Activated T-cell treated with anti-CD3 and anti-CD28 coated beads for 1 hour (primary cell): Measurements from ENCODE around the gene RUNDC3A.

Experiments used
- DNase-seq: peaks from one replicate; pipeline ENCODE4 v3.0.0-alpha.2; 2020; ENCODE audit warnings: low read depth

Gene RUNDC3A

DNA sequence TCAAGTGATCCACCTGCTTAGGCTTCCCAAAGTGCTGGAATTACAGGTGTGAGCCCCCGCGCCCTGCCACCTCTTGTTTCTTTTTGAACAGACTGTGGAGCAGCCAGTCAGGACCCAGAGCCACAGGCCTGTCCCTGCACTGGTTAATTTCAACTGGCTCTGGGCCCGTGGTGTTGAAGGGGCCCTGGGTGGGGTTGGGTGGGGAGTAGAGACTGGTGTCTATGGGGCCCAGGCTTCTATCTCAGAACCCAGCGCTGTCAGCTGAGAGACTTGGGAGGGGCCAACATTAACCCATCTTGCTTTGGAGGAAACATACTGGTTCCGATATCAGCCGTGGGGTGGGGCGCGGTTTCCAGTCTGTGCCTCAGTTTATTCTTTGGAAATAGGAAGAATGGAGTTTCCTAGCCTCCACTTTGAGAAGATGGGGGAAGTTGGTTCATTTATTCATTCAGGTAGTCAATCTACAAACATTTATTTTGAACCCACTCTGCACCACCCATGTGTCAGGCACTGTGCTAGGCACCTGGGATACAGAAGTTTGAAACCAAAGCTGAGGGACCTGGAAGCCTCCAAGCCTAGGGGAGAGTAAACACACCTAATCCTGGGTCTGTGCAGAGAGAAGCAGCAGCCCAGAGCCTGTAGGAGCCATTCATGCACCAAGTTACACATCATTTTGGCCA is 24.9 kb upstream of the RUNDC3A start:
- DNase-seq: no peak

DNA sequence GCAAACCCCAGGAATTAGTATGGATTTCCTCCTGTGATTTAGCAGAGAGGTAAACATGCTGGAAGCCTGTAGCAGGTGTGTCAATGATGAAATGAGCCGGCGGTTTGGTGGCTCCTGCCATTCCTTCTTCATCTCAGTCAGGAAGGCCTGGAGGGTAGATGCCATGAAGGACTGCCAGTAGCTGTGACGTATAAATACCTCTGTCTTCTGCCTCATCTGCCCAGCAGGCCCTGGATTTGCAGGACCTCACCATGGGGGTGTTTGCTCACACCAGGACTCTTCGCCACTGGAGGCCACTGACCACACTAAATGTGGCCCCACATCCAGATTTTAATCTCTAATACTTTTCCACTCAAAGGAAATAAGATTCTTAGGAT is 24.4 kb upstream of the RUNDC3A start:
- no peak for DNase-seq

DNA sequence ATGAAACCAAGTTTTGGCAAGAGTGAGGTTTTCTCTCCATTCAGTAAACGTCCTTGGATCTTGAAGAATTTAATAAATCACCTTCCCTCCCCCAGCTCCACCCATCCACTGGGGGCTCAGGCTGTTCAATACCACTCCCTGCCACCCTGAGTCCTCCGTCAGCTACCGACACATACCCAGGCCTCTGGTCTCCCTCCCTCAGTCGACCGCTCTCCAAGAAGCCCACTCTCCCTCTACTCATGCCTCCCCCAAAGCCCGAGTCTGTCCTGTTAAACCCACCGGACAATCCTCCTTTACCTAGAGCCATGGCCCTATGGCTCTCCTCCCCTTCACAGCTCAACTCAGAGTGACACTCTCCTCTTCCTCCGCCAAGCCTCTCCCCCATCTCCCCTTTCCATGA is 20.8 kb upstream of the RUNDC3A start:
- no peak for DNase-seq

DNA sequence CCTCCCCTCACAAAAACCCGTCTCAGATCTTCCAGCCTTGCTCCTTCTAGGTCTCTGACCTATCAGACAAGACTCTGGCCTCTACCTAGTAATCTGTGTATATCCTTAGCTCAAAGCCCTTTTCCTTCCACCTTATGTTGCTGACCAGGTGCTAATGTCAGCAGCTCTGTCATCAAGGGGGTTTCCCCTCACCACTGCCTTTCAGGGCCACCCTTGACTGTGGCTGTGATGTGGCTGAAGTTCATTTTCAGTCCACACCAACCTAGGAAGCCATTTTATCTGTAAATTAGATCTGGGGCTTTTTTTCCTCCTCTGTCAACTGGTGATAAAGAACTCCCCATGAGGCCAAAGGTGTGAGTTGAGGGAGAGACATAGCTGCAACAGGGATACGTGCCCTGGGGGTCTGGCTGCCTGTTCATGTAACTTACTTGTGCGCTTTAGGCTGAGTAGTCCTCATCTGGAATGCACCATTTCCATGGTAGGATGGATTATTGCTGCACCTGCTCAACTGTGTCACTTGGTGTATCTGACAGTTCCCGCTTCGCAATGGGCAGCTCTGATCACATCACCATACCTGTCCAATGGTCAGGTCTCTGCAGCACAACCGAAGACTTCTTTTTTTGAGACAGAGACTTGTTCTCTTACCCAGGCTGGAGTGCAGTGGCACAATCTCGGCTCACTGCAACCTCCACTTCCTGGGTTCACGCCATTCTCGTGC is 14.7 kb upstream of the RUNDC3A start:
- DNase-seq: no peak

DNA sequence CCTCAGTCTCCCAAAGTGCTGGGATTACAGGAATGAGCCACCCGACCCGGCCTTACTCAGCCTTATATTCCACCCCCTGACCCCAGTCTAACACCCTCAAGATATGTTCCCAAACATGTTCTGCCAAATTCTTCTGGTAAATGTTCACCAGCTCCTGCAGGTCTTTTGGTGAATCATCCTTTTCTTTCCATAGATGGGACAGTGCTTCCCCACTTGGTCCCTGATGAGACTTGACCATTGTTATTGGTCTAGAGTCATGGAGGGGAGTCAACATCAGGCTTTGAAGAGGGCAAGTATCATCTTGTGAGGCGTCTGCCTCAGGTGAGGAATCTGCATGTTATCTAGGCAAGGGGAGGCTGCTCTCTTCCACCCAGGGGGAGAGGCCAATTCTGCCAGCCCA is 10.4 kb upstream of the RUNDC3A start:
- DNase-seq: no peak

DNA sequence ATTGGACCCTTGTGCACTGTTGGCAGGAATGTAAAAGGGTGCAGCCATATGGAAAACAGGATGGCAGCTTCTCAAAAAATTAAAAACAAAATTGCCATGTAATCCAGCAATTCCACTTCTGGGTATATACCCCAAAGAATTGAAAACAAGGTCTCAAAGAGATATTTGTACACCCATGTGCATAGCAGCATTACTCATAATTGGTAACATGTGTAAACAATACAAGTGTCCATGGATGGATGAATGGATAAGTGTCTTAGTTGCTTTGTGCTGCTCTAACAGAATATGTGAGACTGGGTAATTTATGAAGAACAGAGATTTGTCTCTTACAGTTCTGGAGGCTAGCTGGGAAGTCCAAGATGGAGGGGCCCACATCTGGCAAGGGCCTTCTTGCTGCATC is 3.8 kb upstream of the RUNDC3A start:
- DNase-seq: no peak

DNA sequence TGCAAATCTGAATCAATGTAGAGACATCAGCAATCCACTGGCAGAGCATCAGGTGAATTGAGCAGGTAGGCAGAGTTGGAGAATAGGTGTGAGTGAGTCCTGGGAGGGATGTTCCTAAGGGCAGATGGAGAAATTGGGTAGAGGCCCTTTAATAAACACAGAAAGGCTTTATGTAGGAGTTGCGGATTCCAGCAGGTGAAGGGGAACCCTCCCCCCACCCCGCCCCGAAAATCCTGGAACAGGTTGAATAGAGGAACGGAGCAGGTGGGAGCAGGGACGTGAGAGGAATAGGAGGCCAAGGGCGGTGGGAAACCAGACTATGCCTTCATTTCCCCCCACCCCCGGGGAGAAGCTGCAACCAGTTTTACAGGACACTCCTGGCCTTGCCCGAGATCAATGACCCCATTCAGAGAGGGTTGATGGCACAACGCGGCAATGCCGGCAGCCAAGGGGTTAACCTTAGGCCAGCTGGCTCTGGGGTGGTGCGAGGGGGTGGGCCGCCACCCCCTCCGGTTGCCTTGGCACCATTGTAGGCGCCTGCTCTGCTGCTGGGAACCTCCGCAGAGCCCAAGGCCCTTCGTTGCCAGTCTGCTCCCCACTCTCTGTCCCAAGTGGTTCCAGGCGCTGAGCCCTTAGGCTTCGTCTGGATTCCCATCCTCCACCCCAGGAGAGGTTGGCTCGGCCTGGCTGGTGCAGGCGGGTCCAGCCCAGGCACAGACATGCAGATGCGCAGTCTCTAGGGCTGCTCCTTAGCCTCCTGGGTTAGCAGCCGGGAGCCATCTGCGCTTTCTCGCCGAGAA is 814 bp upstream of the RUNDC3A start:
- no peak for DNase-seq

DNA sequence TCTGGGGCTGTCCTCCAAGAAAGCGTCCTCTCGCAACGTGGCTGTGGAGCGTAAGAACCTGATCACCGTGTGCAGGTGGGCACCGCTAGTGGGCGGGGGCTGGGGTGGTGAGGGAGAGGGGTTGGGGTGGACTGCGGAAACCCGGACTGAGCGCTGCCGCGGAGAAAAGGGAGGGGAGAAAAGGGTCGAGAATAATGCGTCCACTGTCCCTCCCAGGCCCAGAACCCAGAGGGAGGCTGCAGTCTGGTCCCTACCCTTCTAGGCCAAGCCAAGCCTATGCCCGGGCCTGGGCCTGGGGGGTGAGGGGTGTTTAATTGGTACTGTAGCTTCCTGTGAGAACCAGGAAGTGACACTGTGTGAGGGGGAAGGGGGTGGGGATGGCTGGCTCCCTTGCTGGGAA is 464 bp downstream of the RUNDC3A start:
- DNase-seq: no peak

DNA sequence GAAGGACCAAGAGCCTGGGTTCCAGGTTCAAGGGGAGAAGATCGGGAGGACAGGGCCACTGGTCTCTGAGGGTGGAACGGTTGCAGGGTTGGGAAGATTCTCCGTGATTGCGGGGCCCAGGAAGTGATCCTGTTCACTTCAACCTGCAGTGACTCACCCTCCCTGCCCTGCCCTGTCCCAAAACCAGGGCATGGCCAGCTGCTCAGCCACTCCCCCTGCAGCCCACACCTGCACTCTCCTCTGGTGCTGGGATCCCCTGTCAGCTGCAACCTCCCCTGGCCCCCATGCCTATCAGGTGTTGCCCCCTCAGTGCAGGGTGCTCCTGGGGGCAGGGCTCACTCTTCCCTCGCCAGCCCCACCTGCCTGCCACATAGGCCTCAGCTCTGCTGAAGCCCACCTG is 1.1 kb downstream of the RUNDC3A start:
- no peak for DNase-seq

DNA sequence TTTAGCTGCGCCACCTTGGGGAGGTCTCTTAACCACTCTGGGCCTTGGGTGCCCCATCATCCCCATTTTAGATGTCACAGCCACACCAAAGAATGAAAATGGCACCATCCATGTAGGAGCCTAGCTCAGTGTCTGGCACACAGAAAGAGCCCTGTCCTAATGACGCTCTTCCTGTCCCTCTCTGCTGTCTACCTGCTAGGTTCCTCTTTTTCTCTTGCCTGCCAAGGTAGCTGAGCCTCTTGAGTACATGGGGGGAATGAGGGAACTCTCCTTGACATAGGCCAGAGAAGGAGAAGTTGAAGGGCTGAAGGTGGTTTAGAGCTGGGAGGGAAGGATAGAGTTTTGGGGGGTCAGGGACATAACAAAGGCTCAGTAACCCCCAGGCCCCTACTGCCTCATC is 1.8 kb downstream of the RUNDC3A start:
- no peak for DNase-seq

DNA sequence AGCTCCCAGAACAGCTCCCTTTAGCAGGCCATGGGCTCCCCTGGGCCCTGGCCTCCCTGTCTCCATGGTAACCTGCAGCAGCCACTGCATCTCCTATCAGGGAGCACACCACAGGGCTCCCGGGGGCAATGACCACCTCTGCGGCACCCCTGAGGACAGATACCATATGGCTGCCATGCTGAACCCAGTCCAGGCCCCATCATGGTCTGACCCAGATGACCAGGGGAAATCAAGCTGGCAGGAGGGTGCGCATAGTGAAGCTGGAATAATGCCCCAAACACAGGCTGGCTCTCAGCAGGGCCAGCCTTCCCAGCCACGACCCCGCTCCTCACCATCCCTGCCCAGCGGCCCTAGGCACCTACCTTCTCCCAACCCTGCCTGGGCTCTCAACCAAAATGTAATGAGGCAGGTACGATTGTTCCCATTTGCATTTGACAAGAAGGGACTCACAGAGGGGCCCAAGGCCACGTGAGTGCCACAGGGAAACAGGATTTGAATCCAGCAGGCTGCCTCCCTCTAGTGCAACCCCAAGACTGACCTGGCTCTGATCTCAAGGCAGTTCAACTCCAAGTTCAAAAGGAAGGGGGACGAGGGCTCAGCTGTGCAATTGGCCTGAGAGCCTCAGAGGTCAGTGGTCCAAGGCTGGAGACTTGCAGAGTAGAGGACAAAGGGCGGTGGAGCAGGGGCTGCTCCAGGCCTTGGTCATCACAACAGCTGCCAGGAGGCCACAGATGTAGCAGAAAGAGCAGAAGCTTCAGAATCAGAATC is 2.4 kb downstream of the RUNDC3A start:
- DNase-seq: no peak

DNA sequence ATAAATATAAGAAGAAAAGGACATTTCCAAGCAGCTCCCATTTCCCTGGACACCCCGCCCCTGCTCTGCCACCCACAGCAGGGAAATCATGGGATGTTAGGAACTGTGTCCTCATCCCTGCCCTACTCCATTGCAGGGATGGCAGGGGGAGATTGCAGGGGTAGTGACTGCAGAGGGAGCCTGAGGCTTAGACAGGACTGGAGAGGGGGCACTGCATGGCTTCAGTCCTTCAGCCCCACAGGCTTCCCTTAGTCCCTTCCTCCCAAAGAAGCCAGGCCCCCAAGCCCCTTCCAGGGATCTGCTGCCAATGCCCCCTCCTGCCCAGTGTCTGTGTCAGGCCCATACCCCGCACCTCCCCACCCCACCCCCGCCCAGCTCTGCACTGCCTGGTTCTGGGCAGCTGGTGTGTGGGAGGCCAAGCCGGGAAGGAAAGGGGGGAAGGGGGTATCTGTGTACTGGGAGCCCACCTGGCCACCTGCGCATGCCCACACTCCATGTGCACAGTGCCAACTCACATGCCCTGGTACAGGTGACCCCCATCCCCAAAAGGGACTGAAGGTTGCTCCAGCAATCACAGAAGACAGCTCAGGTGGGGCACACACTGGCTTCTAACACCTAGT is 3.3 kb downstream of the RUNDC3A start:
- DNase-seq: no peak

DNA sequence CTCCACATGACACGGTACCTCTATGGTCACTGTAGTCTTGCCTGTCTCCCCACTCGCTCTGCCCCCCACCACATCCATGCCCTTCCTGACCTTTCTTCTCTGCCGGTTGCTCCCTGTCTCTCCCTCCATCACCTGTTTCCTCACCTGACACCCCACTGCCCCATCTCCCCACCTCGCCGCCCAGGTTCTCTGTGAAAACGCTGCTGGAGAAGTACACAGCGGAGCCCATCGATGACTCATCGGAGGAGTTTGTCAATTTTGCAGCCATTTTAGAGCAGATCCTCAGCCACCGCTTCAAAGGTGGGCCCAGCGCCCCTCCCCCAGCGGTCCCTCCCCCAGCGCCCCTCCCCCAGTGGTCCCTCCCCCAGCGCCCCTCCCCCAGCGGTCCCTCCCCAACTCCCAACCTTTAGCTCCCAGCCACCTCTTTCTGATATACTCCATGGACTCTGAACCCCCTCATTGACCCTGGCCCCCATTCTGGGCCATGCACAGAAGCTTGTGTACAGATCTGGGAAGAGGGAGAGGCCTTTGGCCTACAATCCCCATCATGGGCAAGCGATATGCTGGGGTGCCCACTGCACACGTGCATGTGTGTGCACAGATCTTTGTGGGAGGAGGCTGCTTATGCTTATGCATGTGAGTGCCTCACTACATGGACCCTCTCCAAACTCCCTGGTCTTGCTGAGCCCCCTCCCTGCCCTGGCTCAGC is 4.1 kb downstream of the RUNDC3A start:
- no peak for DNase-seq

DNA sequence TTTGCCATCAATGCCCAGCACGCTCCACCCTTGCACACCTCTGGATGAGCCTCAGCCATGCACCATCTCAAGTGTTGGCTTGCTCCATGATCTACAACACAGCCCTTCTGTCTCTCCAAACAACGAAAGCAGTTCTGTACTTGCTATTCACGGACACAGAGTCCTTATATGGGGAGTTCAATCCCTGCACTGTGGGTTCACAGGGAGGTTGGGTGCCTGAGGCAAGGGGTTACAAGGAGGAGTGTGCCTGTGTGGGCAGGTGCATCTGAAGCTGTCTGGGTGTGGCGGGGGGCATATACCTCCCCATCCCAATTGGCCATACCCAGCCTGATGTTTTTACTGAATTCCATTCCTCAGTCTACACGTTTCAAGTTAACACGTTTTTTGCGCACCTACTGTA is 5.6 kb downstream of the RUNDC3A start:
- no peak for DNase-seq

DNA sequence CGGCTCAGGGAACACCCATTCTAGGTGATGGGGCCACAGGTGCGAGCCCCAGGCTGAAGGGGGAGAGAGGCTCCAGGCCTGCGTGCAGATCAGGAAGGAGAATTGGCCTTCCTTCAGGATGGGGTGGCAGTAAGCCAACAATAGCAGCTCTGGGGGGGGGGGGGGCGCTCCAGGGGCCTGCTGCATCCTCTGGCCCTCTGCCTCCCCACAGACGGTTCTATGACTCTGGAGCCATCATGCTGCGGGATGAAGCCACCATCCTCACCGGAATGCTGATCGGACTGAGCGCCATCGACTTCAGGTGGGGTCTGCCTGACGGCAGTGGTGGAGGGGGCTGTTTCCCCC is 6.1 kb downstream of the RUNDC3A start:
- no peak for DNase-seq

DNA sequence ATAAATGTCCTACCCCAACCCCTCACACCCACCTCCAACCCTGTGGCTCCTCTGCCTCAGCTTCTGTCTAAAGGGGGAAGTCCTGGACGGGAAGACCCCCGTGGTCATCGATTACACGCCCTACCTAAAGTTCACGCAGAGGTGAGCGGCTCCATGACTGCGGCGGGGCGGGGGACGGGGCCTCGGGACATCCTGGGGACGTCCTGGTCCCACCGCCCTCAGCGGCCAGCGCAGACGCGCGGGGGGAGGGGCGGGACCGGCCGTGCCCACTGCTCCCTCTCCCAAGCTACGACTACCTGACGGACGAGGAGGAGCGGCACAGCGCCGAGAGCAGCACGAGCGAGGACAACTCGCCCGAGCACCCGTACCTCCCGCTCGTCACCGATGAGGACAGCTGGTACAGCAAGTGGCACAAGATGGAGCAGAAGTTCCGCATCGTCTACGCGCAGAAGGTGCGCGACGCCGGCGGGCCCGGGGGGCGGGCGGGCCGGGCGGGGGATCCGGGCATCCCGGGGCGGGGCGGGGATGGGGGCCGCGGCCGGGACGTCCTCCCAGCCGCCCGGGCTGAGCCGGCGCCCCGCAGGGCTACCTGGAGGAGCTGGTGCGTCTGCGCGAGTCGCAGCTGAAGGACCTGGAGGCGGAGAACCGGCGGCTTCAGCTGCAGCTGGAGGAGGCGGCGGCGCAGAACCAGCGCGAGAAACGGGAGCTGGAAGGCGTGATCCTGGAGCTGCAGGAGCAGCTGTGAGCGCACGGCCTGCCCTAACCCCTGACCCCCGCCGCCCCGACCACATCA is 6.7 kb downstream of the RUNDC3A start:
- DNase-seq: no peak

DNA sequence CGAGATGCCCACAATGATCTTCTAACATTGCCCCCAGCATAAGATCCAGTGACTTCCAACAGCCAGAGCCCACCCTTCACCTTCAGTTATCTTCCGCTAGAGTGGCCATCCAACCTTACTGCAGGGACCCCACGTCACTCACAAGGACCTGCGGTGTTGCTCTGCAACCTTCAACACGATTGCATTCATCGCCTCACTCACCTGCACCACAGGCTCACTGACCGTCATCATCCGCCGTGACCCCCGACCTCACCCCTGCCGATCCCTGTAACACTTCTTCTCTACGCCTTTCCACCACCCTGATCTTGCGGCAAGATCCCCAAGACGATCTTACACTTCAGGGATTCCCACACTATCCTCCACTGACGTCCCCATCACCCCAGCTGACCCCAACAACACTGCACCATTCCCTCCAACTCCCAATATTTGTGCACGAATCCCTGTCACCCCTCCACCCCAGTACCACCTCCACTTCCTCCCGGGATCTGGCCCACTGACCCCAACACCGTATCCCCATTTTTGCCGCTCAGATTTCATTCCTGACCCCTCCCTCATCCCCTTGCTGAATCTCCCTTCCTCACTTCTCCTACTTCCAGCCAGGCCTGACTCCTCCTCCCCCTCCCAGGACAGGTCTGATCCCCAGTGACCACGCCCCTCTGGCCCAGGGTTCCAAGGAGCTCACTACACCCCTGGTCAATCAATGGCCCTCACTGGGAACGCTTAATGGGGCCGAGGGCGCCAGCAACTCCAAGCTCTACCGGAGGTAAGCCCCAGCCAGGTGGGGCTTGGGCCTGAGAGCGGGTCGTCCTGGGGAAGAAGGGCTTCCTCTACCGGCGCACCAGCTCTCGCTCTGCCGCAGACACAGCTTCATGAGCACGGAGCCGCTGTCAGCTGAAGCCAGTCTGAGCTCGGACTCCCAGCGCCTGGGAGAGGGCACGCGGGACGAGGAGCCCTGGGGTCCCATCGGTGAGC is 7.6 kb downstream of the RUNDC3A start:
- no peak for DNase-seq

DNA sequence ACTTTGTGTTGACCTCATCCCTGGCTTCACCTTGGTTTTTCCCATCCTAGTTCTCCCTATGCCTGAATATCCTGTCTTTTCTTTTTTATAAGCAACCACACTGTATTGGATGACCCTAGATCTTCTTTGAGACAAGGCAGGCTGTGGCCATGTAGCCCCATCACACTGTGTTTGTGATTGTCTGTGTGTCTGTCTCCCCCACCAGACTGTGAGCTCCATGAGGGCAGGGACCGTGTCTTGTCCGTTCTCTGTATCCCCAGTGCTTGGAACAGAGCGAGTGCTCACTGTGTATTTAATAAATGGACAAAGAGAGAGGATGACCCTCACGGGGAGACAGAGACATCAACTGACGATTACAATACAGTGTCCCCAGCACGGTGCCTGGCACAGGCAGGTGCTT is 9.1 kb downstream of the RUNDC3A start:
- no peak for DNase-seq

DNA sequence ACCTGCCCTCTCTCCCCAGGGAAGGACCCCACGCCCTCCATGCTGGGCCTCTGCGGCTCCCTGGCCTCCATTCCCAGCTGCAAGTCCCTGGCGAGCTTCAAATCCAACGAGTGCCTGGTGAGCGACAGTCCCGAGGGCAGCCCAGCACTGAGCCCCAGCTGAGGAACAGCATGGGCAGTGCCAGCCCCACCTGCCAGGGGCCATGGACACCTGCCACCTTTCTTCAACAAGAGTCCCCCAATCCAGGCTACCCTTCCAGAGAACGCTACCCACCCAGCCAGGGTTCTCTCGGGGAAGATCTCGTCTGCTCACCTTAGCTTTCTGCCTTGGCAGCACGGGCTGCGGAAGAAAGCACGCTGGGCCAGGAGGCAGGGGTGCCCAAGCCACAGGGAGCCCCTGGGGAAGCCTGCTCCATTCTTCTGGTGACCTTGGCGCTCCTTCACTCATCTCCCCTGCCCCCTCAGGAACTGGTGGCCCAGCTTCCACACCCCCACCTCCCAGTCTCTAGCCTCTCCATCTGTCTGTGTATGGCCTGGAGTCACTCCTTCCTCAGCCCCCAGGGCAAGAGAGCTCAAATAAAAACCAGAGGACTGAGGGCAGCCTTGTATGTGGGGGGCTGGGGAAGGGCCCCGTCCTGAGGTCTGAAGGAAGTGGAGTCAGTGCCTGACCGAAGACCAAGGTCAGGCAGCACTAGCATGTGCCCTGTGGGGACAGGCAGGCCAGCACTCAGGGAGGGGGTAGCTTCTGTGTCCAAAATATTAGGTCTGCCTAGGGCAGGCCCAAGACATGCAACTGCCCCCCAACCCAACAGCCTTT is 9.9 kb downstream of the RUNDC3A start:
- no peak for DNase-seq
